ENCODE results near the gene KREMEN1. TPM values are rescaled to one million over a fixed set of nuclear protein-coding genes. Genes with fewer than 3 reads are reported as not detected.

The KREMEN1 gene
- total and polyA plus RNA-seq, 4 donors: 1.2 to 22.6 (median 3.8) TPM

- TF ChIP-seq REST (IDR thresholded peaks at IDR 0.05) (no peak), RXRA (IDR thresholded peaks at IDR 0.05) (no peak), NR2F2 (IDR thresholded peaks at IDR 0.05) (no peak), RAD21 (IDR thresholded peaks at IDR 0.05) (no peak), HNF4A (conservative IDR thresholded peaks at IDR 0.05) (no peak), TAF1 (conservative IDR thresholded peaks at IDR 0.05) (no peak), HNF4G (IDR thresholded peaks at IDR 0.05) (no peak), JUND (IDR thresholded peaks at IDR 0.05) (no peak), FOXA2 (IDR thresholded peaks at IDR 0.05) (no peak), GABPA (IDR thresholded peaks at IDR 0.05 in 1 of 2, conservative IDR thresholded peaks at IDR 0.05 in 1 of 2) (no peak)
Measured at GRCh38 chr22:29207562-29208501, 135.0 kb downstream of the KREMEN1 start (continued).

DNA sequence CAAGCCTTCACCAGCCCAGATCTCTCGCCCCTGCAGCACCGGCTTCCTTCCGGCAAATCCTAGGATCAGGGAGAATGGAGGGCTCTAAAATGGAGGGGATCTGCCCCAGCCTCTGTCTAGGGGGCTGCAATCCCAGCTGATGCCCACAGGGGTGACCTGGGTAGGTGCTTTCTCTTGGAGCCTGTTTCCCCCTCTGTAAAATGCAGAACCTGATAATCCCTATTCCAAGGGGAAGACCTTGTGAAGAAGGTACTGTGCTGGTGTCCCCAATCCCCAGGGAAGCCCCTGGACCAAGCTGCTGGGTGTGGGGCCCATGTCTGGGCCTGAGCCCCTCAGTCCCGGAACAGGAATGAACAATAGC, 135.6 kb downstream of the KREMEN1 start:
- 85% methylated on average over 4 of the region's 4 CpGs for WGBS
- H3K27ac ChIP-seq (ENCODE audit: low read depth in 1 of 2, low read length in 2 of 2): no peak overlapping the region
- no peak overlapping the region for H3K4me3 ChIP-seq (ENCODE audit: low read depth in 1 of 3, low read length in 3 of 3)
- H3K27me3 ChIP-seq (ENCODE audit: control insufficient read depth in 4 of 4, insufficient read depth in 4 of 4, low read length in 3 of 4): no peaks in the 10 kb centered on the region
- H3K9ac ChIP-seq (ENCODE audit: low read depth in 1 of 2, low read length in 2 of 2): no peak overlapping the region
- no peaks in the 10 kb centered on the region for H3K9me3 ChIP-seq (ENCODE audit: control insufficient read depth in 4 of 4, low read length in 3 of 4)
- no peak for DNase-seq (ENCODE audit: low spot score)
- no peak for TF ChIP-seq TAF1 (conservative IDR thresholded peaks at IDR 0.05)
- TF ChIP-seq GABPA (IDR thresholded peaks at IDR 0.05 in 1 of 2, conservative IDR thresholded peaks at IDR 0.05 in 1 of 2): no peak
- TF ChIP-seq YY1 (IDR thresholded peaks at IDR 0.05): no peak
- TF ChIP-seq, protein P1, sequence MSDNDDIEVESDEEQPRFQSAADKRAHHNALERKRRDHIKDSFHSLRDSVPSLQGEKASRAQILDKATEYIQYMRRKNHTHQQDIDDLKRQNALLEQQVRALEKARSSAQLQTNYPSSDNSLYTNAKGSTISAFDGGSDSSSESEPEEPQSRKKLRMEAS (IDR thresholded peaks at IDR 0.05): no peak
- TF ChIP-seq SP1 (IDR thresholded peaks at IDR 0.05): no peak
- TF ChIP-seq ZBTB33 (IDR thresholded peaks at IDR 0.05): no peak
- no peak for TF ChIP-seq EGR1 (IDR thresholded peaks at IDR 0.05; ENCODE audit: low read depth in 2 of 2)
- TF ChIP-seq REST (IDR thresholded peaks at IDR 0.05): no peak
- TF ChIP-seq JUND (IDR thresholded peaks at IDR 0.05): no peak
- no peak for TF ChIP-seq RXRA (IDR thresholded peaks at IDR 0.05)
- TF ChIP-seq RAD21 (IDR thresholded peaks at IDR 0.05): no peak
- TF ChIP-seq HNF4A (conservative IDR thresholded peaks at IDR 0.05): no peak
- TF ChIP-seq NR2F2 (IDR thresholded peaks at IDR 0.05): no peak
- H3K36me3 ChIP-seq (ENCODE audit: control insufficient read depth in 4 of 4, insufficient read depth in 3 of 4, low read depth in 1 of 4, low read length in 3 of 4): no peaks in the 10 kb centered on the region
- peaks cover 1 to 5% (median 3%) of the 10 kb centered on the region in 4 donors for H3K4me1 ChIP-seq (ENCODE audit: control insufficient read depth in 4 of 4, insufficient read depth in 4 of 4, low read length in 3 of 4)

Measured in liver (tissue), 9 donors.